Choroid plexus epithelial cell (primary cell): Measurements from ENCODE around the gene HAPSTR1.

Experiments
- DNase-seq: peaks from one replicate; pipeline ENCODE4 v3.0.0-alpha.2; 2010; ENCODE audit warnings: low read depth
- H3K4me3 ChIP-seq: 2 replicates; pipeline ENCODE4 v1.5.1; 2011; ENCODE audit warnings: low read depth, mild to moderate bottlenecking, control low read depth, low read length, moderate library complexity
- TF ChIP-seq, protein P1 (sequence below): conservative IDR thresholded peaks from 2 replicates; pipeline ENCODE4 v1.5.1; 2011; ENCODE audit warnings: low read depth, mild to moderate bottlenecking, control low read depth, inconsistent platforms, low read length, moderate library complexity

The HAPSTR1 gene

DNA sequence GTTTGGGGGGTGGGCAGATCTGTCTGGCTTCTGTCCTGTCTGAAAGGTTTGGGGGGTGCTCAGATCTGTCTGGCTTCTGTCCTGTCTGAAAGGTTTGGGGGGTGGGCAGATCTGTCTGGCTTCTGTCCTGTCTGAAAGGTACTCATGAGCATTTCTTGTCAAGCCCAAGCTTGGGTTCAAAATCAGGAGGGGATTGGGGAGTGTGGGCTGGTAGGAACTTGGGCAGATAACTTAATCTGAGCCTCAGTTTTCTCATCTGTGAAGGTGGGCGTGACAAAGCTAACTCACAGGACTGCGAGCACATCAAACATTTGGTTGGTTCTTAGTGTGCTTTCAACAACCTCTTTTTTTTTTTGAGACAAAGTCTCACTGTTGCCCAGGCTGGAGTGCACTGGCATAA, 35.2 kb downstream of the HAPSTR1 start:
- DNase-seq, result no peak
- H3K4me3 ChIP-seq, result no peak overlapping the region
- TF ChIP-seq, protein P1, sequence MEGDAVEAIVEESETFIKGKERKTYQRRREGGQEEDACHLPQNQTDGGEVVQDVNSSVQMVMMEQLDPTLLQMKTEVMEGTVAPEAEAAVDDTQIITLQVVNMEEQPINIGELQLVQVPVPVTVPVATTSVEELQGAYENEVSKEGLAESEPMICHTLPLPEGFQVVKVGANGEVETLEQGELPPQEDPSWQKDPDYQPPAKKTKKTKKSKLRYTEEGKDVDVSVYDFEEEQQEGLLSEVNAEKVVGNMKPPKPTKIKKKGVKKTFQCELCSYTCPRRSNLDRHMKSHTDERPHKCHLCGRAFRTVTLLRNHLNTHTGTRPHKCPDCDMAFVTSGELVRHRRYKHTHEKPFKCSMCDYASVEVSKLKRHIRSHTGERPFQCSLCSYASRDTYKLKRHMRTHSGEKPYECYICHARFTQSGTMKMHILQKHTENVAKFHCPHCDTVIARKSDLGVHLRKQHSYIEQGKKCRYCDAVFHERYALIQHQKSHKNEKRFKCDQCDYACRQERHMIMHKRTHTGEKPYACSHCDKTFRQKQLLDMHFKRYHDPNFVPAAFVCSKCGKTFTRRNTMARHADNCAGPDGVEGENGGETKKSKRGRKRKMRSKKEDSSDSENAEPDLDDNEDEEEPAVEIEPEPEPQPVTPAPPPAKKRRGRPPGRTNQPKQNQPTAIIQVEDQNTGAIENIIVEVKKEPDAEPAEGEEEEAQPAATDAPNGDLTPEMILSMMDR, result no peak

DNA sequence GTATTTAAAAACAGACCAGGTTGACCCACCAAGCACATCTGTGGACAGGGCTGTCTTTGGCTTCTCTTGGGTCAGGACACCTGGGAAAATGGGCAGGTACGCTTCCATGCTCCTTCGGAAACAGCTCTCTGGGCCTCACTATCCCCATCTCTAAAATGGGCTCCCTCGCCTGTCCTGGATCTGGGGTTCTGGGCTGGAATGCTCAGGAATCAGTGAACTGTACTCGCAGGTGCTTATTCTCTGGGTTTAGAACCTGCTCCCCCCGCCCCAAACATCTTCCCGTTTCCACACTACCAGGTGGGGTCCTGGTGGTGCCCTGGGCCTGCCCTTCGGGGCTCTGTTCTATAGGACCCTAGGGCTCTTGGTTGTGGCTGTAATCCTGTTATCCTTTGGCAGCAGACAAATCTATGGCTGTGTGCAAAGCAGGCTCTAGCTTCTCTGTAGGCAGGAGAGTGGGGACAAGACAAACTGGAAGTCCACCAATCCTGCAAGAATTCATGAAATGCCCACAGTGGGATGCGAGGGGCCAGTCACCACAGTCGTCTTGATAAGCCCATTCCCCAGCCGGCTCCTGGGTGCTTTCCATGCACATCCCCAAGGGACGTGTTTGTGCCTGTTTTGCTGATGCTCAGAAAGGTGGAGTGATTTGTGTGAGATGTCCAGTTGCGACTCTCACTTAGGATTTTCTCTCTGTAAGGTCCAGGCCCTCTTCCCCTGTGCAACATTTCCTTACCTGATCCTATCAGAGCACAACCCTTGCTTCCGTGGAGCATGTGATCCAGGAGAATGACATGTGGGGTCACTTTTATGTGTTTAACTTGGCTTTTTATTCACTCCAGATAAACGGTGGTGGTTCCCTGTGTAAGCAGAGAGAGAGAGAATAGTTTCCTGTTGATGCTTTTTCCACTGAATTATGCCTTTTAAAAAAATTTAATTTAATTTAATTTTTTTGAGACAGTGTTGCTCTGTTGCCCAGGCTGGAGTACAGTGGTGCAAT, 37.2 kb downstream of the HAPSTR1 start:
- no peak for DNase-seq
- H3K4me3 ChIP-seq, result no peak overlapping the region
- TF ChIP-seq, protein P1, result no peak

DNA sequence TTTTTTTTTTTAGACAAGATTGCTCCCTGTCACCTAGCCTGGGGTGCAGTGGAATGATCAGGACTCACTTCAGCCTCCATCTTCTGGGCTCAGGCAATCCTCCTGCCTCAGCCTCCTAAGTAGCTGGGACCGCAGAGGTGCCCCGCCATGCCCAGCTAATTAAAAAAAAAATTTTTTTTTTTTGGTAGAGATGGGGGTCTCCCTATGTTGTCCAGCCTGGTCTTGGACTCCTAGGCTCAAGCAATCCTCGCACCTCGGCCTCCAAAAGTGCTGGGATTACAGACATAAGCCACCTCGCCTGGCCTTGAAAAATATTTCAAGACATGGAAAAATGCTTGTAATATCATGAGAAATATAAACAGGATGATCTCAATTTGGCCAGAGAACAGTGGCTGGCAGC, 42.9 kb downstream of the HAPSTR1 start:
- DNase-seq, result no peak
- H3K4me3 ChIP-seq, result no peak overlapping the region
- TF ChIP-seq, protein P1, result no peak

DNA sequence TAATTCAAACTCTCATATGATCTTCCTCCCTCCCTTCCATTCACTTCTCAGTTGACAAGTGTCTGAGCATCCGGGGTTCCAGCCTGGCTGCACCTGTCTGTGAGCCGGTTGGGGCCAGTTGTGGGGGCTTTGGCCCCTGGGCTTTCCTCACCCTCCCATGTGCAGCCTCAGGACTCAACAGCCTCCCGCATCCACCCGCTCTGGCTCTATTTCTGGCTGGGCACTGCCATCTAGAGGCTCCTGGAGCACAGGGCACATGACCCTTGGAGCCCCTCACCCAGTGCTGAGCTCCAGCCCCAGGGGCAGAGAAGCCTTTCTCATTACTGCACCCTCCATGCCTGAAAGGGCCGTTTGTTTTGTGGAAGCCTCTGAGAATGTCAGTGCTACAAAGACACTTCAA, 43.3 kb downstream of the HAPSTR1 start:
- DNase-seq, result peak; percentile 56
- no peak overlapping the region for H3K4me3 ChIP-seq
- TF ChIP-seq, protein P1, result peak; percentile 68

DNA sequence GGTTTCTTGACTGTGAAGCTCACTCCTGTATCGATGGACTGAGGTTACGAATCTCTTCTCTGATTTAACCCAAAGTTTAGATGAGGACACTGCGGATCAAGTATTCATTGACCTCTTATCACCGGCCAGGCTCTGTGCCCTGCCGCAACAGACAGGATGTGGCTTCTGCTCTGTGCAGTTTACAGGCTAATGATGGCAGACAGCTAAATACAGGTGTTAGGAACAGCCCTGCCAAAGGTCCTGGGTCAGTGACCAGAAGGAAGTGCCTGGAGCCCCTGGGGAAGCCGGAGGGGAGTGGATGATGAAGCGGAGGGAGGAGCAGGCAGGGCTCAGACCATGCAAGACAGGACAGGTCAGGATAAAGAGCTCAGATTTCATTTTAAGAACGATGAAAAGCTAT, 44.4 kb downstream of the HAPSTR1 start:
- H3K4me3 ChIP-seq, result no peak overlapping the region
- no peak for DNase-seq
- TF ChIP-seq, protein P1, result no peak

DNA sequence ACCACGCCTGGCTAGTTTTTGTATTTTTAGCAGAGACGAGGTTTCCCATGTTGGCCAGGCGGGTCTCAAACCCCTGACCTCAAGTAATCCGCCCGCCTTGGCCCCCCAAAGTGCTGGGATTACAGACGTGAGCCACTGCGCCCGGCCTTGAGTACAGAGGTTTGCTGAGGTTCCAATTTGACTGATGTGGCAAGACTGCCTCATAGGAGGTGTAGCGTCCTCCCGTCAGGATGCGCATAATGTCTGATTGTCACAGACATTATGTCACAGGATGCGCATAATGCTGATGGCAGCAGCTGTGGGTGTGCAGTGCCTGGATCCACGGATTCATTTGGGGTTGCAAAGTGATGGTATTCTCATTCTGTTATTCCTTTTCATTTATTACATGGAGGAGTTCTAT, 45.2 kb downstream of the HAPSTR1 start:
- TF ChIP-seq, protein P1, result no peak
- no peak for DNase-seq
- no peak overlapping the region for H3K4me3 ChIP-seq
